HG03108 (cell line): ENCODE measurements around the gene LGALS3BP.

ENCODE experiments used
- ATAC-seq: cut with Tn5 transposase; IDR thresholded peaks from one replicate; pipeline ENCODE4 v1.9.1; 2021; ENCODE audit warnings: moderate library complexity; ENCODE audit not compliant: unreplicated experiment

LGALS3BP gene

DNA sequence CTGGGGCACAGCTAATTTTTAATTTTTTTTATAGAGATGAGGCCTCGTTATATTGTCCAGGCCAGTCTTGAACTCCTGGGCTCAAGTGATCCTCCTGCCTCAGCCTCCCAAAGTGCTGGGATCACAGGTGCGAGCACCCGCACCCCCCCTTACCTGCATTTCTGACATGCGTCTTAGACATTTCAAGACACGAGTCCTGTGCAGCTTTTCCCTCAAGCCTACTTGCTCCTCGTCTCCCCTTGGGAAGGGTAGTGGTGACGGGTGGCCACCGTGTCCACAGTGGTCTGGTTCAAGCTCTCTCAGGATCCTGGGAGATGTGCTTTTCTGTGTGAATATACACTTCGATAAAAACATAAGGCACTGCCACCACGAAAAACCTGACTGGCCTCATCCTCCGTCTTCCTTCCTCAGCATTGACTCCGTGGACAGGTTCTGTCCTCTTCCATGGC lies 20.2 kb upstream of the LGALS3BP start:
- no peak for ATAC-seq

DNA sequence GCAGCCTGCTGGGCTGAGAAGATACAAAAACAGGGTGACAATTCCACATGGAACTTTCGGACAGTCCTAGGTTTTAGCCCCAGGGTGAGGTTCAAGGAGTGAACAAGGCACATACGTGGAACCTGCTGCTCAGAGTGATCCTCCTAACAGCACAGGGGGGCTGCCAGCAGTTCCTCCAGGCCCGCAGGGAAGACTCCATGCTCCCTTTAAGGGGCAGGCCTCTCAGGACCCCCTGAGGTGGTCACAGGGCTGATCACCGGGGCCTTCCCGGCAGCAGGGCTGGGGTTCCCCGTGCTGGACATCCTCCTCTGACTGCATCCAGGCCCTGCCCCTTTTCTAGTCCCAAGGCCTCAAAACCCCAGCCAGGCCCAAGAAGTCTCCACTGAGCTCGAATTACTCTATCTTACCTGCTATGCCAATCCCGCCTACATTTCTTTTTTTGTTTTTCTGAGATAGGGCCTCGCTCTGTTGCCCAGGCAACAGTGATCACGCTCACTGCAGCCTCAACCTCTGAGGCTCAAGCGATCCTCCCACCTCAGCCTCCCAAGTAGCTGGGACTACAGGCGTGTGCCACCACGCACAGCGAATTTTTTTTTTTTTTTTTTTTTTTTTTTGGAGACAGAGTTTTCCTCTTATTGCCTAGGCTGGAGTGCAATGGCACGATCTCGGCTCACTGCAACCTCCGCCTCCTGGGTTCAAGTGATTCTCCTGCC lies 19.5 kb upstream of the LGALS3BP start:
- ATAC-seq, result no peak

- ATAC-seq, result no peak
Measured at GRCh38 chr17:78998311-78999055, 18.8 kb upstream of the LGALS3BP start.

DNA sequence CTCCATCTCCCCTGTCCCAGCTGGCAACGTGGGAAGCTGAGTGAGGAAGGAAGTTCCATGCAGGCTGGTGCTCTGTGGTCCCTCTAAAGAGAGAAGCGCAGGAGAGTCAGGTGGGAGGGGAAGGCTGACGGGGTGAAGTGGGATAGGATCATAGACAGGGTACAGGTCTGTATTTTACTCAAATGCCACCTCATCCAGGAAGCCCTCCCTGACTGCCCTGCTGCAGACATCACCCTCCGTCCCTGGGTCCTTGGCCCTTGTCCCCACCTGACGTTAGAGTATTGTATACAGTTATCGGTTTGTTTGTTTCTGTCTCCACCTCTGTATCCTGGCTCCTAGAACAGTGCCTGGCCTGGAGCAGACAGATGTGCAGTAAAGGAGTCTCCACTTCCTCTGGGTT lies 18.2 kb upstream of the LGALS3BP start:
- no peak for ATAC-seq

DNA sequence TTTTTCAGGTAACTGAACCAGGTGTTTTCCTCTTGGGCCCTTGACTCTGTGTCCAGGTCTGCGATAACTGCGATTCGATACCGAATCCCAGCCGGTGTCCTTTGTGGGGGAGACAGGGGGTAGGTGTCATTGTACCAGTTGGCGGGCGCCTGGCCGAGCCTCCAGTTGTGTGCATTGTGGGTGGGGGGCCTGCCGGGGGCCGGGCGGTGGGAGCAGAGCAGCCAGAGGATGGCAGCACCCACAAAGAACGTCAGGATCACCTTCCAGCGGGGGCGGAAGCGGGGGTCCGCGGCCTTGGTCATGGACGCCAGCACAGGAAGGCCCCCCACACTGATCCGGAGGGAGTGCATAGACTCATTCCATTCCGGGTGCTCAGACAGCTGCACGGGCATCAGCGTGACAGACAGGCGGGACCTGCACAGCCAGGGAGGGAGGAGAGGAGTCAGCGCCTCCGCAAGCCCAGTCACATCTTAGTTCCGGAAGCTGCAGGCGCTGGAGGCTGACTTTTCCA lies 17.6 kb upstream of the LGALS3BP start:
- no peak for ATAC-seq

DNA sequence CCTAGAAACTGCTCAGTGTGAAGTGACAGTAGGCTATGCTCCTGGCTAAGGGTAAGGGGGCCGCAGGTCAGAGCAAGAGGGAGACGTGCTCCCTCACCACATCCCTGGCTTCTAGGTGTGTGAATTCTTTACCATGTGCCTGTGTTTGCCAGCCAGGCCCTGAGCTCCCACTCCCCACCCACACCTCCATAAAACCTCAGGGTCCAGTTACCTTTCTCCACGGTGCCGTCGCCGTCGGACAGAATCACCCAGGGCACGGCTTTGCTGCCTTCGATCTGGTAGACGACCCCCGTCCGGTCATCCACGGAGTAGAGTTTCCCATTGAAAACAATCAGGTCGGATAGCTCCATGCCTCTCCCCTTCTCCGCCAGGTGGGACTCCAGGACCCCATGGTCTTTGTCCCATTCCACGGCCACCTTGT lies 17.1 kb upstream of the LGALS3BP start:
- ATAC-seq, result no peak

DNA sequence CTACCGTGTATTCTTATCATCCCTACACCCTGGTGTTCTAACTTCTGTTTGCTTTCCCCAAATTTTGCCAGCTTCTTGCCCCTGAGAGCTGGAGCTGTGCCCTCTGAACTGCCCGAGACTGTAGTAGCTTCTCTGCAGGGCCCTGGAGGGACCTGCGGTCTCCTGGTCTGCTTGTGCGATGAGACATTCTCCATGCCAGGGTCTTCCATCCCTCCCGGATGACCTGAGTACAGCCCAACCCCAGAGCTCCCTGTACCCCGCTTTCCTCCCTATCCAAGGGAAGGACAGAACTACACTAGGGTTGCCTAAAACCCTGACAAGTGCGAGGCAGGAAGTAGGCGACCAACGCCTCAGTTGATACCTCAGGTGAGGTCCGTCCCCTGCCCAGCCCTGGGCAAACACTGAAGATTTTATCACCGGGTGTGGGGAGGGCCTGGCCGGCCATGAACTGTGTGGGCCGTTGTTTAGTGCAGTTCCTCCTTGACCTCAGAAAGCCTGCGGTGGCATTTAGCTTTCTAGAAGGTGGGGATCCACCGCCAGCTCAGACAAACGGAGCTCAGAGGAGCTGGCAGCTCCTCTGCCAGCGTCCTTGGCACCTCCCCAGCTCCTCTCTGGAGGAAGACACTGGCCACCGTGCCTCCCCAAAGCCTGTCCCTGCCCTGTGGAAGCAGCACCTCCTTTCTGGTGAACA lies 16.2 kb upstream of the LGALS3BP start:
- no peak for ATAC-seq

DNA sequence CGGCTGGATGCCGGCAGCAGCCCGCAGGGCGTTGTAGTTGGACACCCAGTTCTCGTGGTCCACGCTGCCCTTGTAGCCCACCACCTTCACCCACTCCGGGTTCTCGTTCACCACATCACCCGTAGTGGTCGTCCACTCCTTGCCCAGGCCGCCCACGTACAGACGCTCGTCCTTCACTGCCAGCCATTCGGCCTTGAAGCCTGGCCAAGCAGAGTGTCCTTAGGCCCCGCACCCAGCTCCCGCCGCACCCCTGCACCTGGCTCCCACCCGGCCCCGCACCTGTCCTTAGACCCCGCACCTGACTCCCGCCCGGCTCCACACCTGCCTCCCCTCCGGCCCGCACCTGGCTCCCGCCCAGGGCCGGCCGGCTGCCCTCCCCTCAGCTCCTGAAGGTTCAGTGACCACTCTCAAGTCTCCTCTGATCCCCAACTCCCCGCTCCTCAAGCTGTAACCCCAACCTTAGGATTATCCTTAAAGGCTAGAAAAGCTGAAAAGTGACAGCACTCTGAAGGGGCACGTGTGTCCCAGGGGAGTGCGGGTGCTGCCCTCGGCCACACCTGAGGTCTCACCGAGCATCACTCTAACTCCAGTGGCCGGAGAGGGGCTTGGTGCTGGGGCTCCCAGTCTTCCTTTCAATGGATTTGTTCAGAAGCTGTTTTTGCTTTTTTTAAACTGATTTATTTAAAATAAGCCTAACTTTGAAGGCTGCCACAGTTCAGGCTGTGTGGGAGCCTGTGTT lies 15.5 kb upstream of the LGALS3BP start:
- ATAC-seq, result no peak

GRCh38 chr17:78993981-78994671 lies 14.4 kb upstream of the LGALS3BP start:
- no peak for ATAC-seq

DNA sequence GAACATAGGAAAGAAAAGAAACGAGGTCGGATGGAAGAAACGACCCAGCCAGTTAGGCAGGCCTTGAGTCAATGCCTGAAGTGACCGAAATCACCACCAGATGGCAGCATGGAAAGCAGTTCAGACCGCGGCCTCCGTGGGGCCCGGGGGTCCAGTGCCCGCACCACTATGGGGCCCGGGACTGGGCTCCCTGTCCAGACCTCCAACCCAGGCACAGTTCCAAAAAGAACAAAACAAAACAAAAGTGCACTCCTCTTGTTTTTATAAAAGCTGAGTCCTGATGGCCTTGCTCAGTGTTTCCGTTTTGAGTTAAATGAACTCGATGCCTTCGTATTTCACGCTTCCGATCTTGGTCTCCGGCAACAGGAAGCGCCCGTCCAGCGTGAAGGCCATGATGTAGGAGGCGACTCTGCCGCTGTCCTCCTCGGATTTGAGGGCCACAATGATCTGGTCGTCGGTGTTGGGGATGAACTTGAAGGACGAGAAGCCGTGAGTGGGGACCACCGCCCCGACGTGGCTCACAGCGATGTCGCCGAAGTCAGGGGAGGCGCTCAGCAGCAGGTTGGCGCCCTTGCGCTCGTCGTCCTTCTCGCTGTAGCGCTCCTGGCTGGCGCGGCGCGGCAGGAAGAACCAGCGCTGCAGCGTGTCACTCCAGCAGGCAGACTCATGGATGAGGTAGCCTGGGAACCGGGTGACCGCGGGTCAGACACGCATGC lies 13.7 kb upstream of the LGALS3BP start:
- ATAC-seq, result no peak

DNA sequence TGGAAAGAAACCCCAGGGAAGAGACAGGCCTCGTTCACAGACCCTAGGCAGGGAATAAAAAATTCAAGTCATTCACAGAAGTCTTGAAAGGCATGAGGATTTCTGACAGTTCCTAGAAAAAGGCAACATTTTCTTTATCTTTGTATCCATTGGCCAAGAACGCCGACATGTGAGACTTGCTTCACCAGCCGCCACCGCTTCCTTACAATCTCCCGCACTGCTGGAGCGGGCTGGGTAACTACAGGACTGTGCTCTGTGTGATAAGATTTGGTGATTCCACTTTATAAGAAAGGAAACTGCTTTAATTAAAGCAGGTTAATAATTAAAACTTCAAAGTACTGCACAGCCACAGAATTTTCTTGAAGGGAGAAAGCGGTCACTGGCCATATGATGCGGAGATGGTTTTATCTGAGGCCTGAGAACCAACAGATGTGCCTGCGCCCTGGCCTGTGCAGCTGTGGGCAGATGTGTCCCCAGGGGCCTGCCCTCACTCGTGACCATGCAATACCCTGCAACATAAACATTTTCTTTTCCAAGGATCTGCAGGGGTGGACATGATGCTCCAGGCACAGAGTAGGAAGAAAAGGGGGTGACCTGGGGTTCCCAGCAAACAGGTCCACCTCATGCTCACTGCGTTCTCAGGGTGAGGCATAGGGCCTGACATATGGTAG lies 13.0 kb upstream of the LGALS3BP start:
- ATAC-seq, result no peak

DNA sequence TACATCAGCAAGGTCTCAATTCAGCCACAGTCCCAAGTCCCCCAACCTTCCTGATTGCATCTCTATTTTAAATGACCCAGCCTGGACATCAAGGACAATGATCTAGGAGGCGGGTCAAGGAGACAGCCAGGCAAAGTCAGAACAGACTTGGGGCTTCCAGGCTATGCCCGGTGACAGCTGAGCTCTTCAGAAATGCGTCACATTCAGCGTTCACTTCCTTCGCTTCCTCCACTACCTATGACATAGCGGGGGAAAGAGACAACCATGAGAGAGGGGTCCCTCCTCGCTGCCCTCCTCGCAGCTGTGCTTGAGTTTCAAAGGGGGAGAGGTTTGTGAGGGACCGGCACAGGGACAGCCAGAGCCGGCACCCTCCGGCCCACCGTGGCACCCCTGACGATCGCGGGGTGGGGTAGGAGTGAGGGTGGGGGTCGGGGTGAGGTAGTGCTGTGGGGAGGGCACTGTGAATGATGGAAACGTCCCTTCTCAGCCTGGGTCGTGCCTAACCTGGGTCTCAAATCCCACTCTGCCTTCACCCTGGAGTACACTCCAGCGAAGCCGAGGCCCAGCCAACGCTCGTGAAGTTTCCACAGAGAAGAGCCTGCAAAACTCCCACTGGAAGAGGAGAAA lies 12.3 kb upstream of the LGALS3BP start:
- no peak for ATAC-seq

DNA sequence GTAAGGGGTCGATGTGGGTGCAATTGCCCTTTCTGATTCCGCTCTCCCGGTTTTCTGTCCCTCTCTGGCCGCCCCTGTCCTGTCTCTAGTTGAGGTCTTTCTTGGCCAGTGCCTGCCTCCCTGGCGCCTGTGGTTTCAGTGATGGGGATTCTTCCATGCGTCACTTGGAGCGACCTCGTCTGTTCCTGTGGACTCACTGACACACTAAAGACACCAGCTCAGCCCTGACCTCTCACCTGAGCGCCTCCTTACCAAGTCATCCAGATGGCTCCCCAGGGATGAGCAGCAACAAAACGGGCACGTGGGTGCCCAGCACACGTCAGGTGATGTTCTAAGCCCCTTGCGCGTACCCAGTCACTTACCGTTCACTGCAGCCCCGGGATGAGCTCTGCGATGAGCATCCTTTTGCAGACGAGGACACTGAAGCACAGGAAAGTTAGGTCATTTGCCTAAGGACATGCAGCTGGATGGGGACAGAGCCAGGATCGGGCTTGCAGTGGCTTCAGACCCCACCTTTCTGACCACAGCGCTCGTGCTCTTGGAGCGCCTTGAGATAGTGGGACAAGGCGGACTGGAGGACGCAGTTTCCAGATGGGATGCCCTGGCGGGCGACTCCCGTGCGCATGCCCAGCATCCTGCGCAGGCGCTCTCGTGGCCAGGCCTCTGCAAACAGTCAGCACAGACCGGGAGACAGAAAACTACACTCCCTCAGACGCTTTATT lies 11.5 kb upstream of the LGALS3BP start:
- no peak for ATAC-seq

GRCh38 chr17:78990349-78991016 lies 10.8 kb upstream of the LGALS3BP start:
- no peak for ATAC-seq

GRCh38 chr17:78988152-78988551 lies 8.4 kb upstream of the LGALS3BP start:
- no peak for ATAC-seq

- no peak for ATAC-seq
Measured at GRCh38 chr17:78986649-78987328, 7.1 kb upstream of the LGALS3BP start.

DNA sequence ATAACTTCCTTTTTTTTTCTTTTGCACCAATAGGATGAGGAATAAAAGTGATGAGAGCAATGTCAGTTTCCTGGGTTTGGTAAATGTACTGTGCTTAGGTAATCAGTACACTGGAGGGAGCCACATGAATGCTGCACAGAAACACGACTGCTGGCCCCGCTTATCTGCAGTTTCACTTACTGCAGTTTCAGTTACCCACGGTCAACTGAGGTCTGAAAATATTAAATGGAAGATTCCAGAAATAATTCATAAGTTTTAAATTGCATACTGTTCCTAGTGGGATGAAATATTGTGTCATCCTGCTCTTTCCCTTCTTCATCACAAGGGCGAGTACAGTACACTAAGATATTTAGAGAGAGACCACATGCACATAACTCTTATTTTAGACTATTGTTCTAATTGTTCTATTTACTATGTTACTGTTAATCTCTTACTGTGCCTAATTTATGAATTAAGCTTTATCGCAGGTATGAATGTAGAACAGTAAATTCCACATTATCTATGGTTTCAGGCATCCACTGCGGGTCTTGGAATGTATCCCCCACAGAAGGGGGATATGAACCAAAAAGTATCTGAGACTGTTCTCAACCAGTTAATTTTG lies 6.4 kb upstream of the LGALS3BP start:
- no peak for ATAC-seq
